ENCODE data around the gene KRTAP2-1. TPM values are rescaled to one million over a fixed set of nuclear protein-coding genes. Genes with fewer than 3 reads are reported as not detected.
"Not testable (repeated sequence)": the region's sequence is repeated elsewhere in the genome, so short reads cannot be mapped to it uniquely, and the experiment has no call there.

Gene KRTAP2-1
- total and polyA plus RNA-seq, 2 of the 8 experiments (the other 6 are each of a cell fraction or from before 2014, with no cell fraction given) = not detected

DNA sequence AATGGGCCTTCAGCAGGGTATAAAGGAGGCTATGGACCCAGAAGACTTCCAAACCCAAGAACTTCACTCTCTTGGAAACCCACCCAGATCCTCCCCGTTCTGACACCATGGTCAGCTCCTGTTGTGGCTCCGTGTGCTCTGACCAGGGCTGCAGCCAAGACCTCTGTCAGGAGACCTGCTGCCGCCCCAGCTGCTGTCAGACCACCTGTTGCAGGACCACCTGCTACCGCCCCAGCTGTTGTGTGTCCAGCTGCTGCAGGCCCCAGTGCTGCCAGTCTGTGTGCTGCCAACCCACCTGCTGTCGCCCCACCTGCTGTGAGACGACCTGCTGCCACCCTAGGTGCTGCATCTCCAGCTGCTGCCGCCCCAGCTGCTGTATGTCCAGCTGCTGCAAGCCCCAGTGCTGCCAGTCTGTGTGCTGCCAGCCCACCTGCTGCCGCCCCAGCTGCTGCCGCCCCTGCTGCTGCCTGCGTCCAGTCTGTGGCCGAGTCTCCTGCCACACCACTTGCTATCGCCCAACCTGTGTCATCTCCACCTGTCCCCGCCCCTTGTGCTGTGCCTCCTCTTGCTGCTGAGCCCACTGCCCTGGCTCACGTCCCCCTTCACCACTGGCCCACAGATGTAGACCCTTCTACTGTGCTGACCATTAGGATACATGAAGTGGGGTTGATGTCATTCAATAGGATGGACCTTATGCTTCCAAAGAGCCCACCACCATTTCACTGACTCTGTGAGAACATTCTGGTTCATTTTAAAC lies 37.2 kb upstream of the KRTAP2-1 start, which contains the start of gene KRTAP4-7:
Gene KRTAP4-7, plus strand, starts transcription at position 51 of the 757 bp plus-strand sequence. Its CDS starts 57 bp downstream, at position 108.
- H2BK15ac ChIP-seq (ENCODE audit: low read length); H2BK5ac ChIP-seq (ENCODE audit: low read depth, low read length); H3K9me3 ChIP-seq (ENCODE audit: insufficient read depth in 2 of 2, low read depth in 1 of 2, low read length in 1 of 2); H3K18ac ChIP-seq (ENCODE audit: extremely low read depth, low read length); H4K8ac ChIP-seq (ENCODE audit: extremely low read depth, insufficient read depth, low read length); H3K14ac ChIP-seq (ENCODE audit: insufficient read length); H3K79me2 ChIP-seq (ENCODE audit: control insufficient read depth in 1 of 2, insufficient read depth in 2 of 2, low read length in 2 of 2); H3K27me3 ChIP-seq (replicated peaks in 1 of 4; ENCODE audit: control insufficient read depth in 3 of 4, extremely low read depth in 1 of 4, insufficient read depth in 3 of 4, low read length in 3 of 4); H3K4me2 ChIP-seq (ENCODE audit: insufficient read depth in 1 of 2, low read depth in 2 of 2, low read length in 2 of 2); H3K9ac ChIP-seq (replicated peaks in 1 of 4; ENCODE audit: extremely low read depth in 1 of 4, low read depth in 3 of 4, low read length in 3 of 4); H3K4me3 ChIP-seq (ENCODE audit: extremely low read depth in 1 of 4, insufficient read depth in 2 of 4, low read depth in 3 of 4, low read length in 4 of 4); H2AFZ ChIP-seq (ENCODE audit: low read length); H2BK20ac ChIP-seq (ENCODE audit: low read length); H4K91ac ChIP-seq (replicated peaks; ENCODE audit: insufficient read length, low read length); H3K36me3 ChIP-seq (ENCODE audit: control insufficient read depth in 2 of 4, insufficient read depth in 4 of 4, low read length in 3 of 4); H2AK5ac ChIP-seq (ENCODE audit: low read depth, low read length); H3K4me1 ChIP-seq (replicated peaks in 1 of 4; ENCODE audit: control insufficient read depth in 3 of 4, insufficient read depth in 4 of 4, low read length in 3 of 4); POLR2A ChIA-PET (ENCODE audit: partially characterized antibody); DNase-seq (ENCODE audit: low read depth in 1 of 2, low spot score in 2 of 2); H2BK120ac ChIP-seq (replicated peaks; ENCODE audit: low read depth, low read length); H3K27ac ChIP-seq (ENCODE audit: low read depth, low read length); H4K20me1 ChIP-seq (replicated peaks in 1 of 2; ENCODE audit: control insufficient read depth in 1 of 2, insufficient read depth in 2 of 2, low read length in 2 of 2); H3K56ac ChIP-seq (replicated peaks; ENCODE audit: insufficient read length, low read depth, low read length); H2BK12ac ChIP-seq (ENCODE audit: low read depth, low read length); H3K4ac ChIP-seq (replicated peaks; ENCODE audit: insufficient read length, low read depth, low read length); FAIRE-seq; H4K5ac ChIP-seq (ENCODE audit: insufficient read length, low read depth, low read length); H3K79me1 ChIP-seq (ENCODE audit: low read depth, low read length); H3K23ac ChIP-seq (ENCODE audit: insufficient read length); H3K23me2 ChIP-seq (ENCODE audit: low read depth, low read length): not testable (repeated sequence)
- CTCF ChIA-PET (ENCODE audit: partially characterized antibody) = interaction anchor here (0.6 kb wide), 1 partner anchor 206 kb away, joined by 3 read pairs; no protein-coding TSS in a partner anchor
- WGBS, 2 experiments (ENCODE audit: extremely low coverage in 1 of 2, insufficient coverage in 1 of 2, insufficient read length in 1 of 2, insufficient replicate concordance in 2 of 2, low coverage in 1 of 2, low lambda C conversion rate in 2 of 2, missing lambda C conversion rate in 1 of 2) = 90% methylated on average over 7 of the region's 14 CpGs; no CpG with 5 or more reads in 1 of the 2 experiments

- H2BK12ac ChIP-seq (ENCODE audit: low read depth, low read length); CTCF ChIA-PET (ENCODE audit: partially characterized antibody); POLR2A ChIA-PET (ENCODE audit: partially characterized antibody); DNase-seq (ENCODE audit: low read depth in 1 of 2, low spot score in 2 of 2); H3K4me3 ChIP-seq (ENCODE audit: extremely low read depth in 1 of 4, insufficient read depth in 2 of 4, low read depth in 3 of 4, low read length in 4 of 4); H3K23me2 ChIP-seq (ENCODE audit: low read depth, low read length); H4K91ac ChIP-seq (replicated peaks; ENCODE audit: insufficient read length, low read length); H2BK15ac ChIP-seq (ENCODE audit: low read length); H3K56ac ChIP-seq (replicated peaks; ENCODE audit: insufficient read length, low read depth, low read length); H4K20me1 ChIP-seq (replicated peaks in 1 of 2; ENCODE audit: control insufficient read depth in 1 of 2, insufficient read depth in 2 of 2, low read length in 2 of 2); H3K9me3 ChIP-seq (ENCODE audit: insufficient read depth in 2 of 2, low read depth in 1 of 2, low read length in 1 of 2); H3K79me1 ChIP-seq (ENCODE audit: low read depth, low read length); FAIRE-seq; H3K23ac ChIP-seq (ENCODE audit: insufficient read length); H3K36me3 ChIP-seq (ENCODE audit: control insufficient read depth in 2 of 4, insufficient read depth in 4 of 4, low read length in 3 of 4); H4K5ac ChIP-seq (ENCODE audit: insufficient read length, low read depth, low read length); H2BK20ac ChIP-seq (ENCODE audit: low read length); H3K14ac ChIP-seq (ENCODE audit: insufficient read length); H3K9ac ChIP-seq (replicated peaks in 1 of 4; ENCODE audit: extremely low read depth in 1 of 4, low read depth in 3 of 4, low read length in 3 of 4); H4K8ac ChIP-seq (ENCODE audit: extremely low read depth, insufficient read depth, low read length); H3K27ac ChIP-seq (ENCODE audit: low read depth, low read length); H2BK120ac ChIP-seq (replicated peaks; ENCODE audit: low read depth, low read length); H2AK5ac ChIP-seq (ENCODE audit: low read depth, low read length); H2AFZ ChIP-seq (ENCODE audit: low read length); H3K79me2 ChIP-seq (ENCODE audit: control insufficient read depth in 1 of 2, insufficient read depth in 2 of 2, low read length in 2 of 2); H3K4me2 ChIP-seq (ENCODE audit: insufficient read depth in 1 of 2, low read depth in 2 of 2, low read length in 2 of 2); H3K4ac ChIP-seq (replicated peaks; ENCODE audit: insufficient read length, low read depth, low read length); H3K18ac ChIP-seq (ENCODE audit: extremely low read depth, low read length); H3K27me3 ChIP-seq (replicated peaks in 1 of 4; ENCODE audit: control insufficient read depth in 3 of 4, extremely low read depth in 1 of 4, insufficient read depth in 3 of 4, low read length in 3 of 4); H2BK5ac ChIP-seq (ENCODE audit: low read depth, low read length); H3K4me1 ChIP-seq (replicated peaks in 1 of 4; ENCODE audit: control insufficient read depth in 3 of 4, insufficient read depth in 4 of 4, low read length in 3 of 4): not testable (repeated sequence)
- WGBS, 2 experiments (ENCODE audit: extremely low coverage in 1 of 2, insufficient coverage in 1 of 2, insufficient read length in 1 of 2, insufficient replicate concordance in 2 of 2, low coverage in 1 of 2, low lambda C conversion rate in 2 of 2, missing lambda C conversion rate in 1 of 2) = 86% methylated on average over 2 of the region's 2 CpGs; no CpG with 5 or more reads in 1 of the 2 experiments
Measured at GRCh38 chr17:41083427-41083826, 36.3 kb upstream of the KRTAP2-1 start.

Measured in H1 (cell line).